Brain pericyte (primary cell): ENCODE data around the gene EEA1.

Experiments
- DNase-seq: peaks from one replicate; pipeline ENCODE4 v3.0.0-alpha.2; 2012; ENCODE audit warnings: low read depth, low spot score

The EEA1 gene

GRCh38 chr12:92938638-92939037 is 9.5 kb upstream of the EEA1 start:
- DNase-seq, result no peak

- no peak for DNase-seq
Observed at GRCh38 chr12:92938018-92938417, 8.9 kb upstream of the EEA1 start.

- no peak for DNase-seq
Observed at GRCh38 chr12:92933606-92934005, 4.5 kb upstream of the EEA1 start.

DNA sequence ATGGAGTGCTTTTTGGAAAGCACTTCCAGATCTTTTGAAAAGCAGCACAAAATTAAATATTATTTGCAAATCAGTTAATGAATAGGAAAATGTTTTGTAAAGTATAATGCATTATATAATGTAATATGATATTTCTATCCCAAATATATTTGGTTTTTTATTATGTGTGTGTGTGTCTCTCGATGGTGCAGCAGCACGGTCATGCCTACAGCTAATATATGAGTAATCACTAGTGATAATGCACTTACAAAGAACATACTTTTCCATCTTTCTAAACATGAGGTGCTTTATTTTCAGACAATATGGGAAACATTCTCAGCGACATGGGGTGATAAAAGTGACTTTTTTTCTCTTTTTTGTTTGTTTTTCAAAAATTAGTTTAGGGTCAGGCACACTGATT is 1.3 kb upstream of the EEA1 start:
- DNase-seq, result no peak

GRCh38 chr12:92929983-92930382 is 888 bp upstream of the EEA1 start:
- DNase-seq, result no peak

GRCh38 chr12:92928421-92928961 is 604 bp downstream of the EEA1 start:
- no peak for DNase-seq

DNA sequence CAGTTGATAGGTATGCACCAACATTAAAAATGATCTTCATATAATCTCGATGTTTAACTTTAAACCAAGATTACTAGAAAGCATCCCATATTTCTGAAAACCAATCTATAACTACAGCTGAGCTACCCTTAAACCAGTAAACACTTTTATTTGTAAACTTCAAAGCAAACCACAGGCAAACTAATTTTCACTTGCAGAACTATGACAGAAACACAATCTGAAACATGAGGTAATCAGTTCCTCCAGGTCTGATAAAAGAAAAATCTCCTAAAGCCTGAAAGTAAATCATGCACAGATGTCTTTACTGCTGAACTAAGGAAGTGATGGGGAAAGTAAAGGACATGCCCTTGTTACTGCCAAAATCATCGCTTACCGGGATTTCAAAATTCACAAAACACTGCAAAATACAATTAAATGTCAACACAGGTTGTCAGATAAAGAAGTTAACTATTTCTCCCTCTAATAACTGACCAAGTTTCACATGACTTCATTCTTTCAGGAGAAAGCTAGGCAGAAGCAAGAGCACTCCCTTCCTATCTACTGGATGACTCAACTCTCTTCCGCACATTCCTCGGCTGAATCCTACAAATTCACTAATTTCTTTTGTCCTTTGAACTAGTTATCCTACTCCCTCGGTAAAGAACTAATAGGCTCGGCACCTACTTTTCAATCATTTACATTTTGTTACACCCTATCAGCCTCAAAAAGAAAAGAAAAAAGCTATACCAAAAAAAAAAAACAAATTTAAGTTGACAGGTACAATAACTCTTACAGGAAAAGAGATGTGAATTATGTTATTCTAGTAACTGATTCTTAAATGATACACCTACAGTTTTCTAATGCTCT is 1.4 kb downstream of the EEA1 start:
- no peak for DNase-seq

DNA sequence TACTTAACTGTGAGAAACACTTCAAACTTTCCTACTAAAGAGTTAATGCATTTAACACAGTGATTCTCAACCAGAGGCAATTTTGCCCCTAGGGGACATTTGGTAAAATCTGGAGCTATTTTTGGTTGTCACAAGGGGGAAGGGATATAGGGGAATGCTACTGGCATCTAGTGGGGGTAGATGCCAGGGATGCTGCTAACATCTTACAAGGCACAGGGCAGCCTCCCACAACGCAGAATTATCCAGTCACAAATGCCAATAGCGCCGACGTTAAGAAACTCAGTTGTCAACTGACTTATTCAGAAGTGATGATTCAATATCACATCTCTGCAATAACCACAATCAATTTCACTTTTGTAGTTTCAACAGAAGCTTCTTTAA is 2.0 kb downstream of the EEA1 start:
- no peak for DNase-seq

DNA sequence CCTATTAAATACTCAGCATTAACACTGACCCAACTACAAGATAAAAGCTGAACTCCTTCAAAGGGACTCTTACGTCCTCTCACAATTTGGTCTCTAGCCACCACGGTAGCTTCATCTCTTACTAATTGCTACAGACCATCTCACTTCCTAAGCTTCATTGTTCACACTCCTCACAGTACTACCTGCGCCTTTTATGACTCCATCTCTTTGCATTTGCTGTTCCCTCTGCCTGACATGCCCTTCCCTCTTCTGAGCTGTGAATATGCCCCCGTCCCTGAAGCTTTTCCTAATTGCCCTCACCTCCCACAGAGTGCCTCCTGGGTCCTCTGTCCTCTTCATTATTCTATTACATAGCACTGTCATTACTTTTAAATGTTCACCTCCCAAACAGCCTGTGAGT is 2.5 kb downstream of the EEA1 start:
- no peak for DNase-seq

GRCh38 chr12:92921877-92922276 is 7.2 kb downstream of the EEA1 start:
- DNase-seq, result no peak

GRCh38 chr12:92915365-92915764 is 13.7 kb downstream of the EEA1 start:
- DNase-seq, result no peak

GRCh38 chr12:92914170-92914569 is 14.9 kb downstream of the EEA1 start:
- no peak for DNase-seq

DNA sequence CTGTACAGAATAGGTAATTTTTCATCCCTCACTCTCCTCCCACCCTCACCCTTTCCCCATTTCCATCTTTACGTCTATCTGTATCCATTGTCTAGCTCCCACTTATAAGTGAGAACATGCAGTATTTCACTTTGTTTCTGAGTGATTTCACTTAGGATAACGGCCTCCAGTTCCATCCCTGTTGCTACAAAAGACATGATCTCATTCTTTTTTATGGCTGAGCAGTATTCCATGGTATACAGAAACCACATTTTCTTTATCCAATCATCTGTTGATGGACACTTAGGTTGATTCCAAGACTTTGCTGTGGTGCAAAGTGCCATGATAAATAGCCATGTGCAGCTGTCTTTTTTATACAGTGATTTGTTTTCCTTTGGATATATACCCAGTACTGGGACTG is 16.4 kb downstream of the EEA1 start:
- no peak for DNase-seq

DNA sequence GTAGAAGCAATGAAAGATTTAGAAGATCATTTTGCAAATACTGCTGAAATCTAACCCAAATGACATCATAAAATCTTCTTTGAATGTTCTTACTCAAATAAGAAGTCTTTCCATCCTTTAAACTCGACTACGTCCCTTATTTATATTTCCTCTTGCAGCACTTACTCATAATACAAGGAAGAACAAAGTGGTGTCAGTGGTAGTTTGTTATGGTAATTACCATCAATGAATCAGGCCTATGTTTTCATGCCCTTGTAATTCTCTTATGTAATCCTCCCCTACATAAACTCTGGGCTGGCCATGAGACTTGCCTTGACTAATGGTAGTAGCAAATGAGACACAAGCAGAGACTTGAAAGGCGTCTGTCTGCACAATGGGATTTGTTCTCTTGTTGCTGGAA is 17.0 kb downstream of the EEA1 start:
- no peak for DNase-seq

DNA sequence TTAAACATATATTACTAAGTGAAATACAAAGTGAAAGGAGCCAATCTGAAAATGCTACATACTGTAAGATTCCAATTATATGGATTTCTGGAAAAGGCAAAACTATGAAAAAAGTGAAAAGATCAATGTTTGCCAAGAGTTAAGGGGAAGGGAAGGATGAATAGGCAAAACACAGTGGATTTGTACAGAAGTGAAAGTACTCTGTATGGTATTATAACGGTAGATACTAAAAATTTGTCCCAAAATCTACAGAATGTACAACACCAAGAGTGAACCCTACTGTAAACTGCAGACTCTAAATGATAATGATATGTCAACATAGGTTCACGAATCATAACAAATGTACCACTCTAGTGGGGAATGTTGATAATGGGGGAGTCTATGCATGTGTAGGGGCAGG is 17.8 kb downstream of the EEA1 start:
- no peak for DNase-seq

- no peak for DNase-seq
Observed at GRCh38 chr12:92908108-92908507, 21.0 kb downstream of the EEA1 start.

DNA sequence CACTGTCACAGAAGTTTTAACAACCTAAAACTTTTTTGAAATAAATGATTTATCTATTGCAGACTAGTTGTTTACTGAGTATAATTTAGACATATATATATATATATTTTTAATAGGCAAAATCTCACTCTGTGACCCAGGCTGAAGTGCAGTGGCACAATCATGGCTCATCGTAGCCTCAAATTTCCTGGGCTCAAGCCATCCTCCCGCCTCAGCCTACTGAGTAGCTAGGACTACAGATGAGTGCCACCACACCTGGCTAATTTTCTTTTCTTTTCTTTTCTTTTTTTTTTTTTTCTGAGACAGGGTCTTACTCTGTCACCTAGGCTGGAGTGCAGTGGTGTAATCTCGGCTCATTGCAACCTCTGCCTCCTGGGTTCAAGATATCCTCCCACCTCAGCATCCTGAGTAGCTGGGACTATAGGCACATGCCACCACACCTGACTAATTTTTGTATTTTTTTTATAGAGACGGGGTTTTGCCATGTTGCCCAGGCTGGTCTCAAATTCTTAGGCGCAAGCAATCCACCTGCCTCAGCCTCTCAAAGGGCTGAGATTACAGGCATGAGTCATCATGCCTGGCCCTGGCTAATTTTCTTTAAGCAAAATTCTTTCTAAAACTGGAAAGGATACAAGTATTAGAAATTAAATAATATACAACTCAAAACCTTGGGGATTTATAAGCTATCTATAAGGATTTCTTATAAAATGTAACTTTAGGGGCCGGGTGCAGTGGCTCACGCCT is 23.1 kb downstream of the EEA1 start:
- no peak for DNase-seq

DNA sequence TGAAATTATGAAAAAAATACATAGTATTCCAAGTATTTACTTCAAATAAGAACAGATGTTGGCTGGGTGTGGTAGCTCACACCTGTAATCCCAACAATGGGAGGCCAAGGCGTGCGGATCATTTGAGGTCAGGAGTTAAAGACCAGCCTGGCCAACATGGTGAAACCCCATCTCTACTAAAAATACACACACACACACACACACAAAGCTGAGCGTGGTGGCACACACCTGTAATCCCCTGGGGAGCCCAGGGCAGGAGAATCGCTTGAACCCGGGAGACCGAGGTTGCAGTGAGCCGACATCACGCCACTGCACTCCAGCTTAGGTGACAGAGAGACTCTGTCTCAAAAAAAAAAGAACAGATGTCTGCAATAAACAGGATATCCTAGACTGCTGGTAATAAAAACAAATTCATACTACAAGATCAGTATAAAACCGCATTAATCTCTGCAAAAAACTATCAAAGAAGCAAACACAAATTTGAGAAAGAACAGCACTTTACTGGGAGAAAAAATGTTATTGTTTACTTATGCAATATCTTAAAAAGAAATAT is 23.8 kb downstream of the EEA1 start:
- DNase-seq, result no peak

- no peak for DNase-seq
Observed at GRCh38 chr12:92900941-92901340, 28.2 kb downstream of the EEA1 start.

- peak; percentile 71 for DNase-seq
Observed at GRCh38 chr12:92899386-92900001, 29.6 kb downstream of the EEA1 start.

- no peak for DNase-seq
Observed at GRCh38 chr12:92898755-92899154, 30.3 kb downstream of the EEA1 start.

DNA sequence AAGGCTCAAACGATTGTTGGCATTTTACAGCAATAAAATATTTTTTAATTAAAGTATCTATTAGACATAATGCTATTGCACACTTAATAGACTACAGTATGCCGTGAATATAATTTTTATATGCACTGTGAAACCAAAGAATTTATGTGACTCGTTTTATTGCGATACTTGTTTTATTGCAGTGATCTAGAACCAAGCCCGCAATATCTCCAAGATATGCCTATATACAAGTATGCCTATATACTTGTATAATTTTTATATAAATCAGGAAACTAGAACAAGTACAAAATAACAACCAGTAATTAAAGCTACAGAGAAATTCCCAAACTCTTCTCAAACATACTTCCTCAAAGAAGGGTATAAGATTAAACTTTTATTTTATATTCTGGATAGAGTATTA is 31.3 kb downstream of the EEA1 start:
- no peak for DNase-seq
